ENCODE data around the gene NEK6. TPM values are rescaled to one million over a fixed set of nuclear protein-coding genes. Genes with fewer than 3 reads are reported as not detected.

The NEK6 gene
- total and polyA plus RNA-seq, 10 of the 15 experiments (the other 5 are each of a cell fraction or from before 2014, with no cell fraction given): 31.3 to 161 (median 89.2) TPM

- TF ChIP-seq ZBTB4 (CRISPR knock-in tag; IDR thresholded peaks at IDR 0.05): no peak
- TF ChIP-seq IKZF2 (IDR thresholded peaks at IDR 0.05): peak; percentile 47 to 52; a peak in 2 of 4 replicates
- 0 out of 2 replicates have a peak, but pooled peaks have one; percentile 32 for TF ChIP-seq DPF2 (IDR thresholded peaks at IDR 0.05)
- peak; percentile 48; the same call in 1 of the 2 replicates for TF ChIP-seq SPI1 (IDR thresholded peaks at IDR 0.05; ENCODE audit: borderline replicate concordance, insufficient read depth, low read depth, low read length)
- TF ChIP-seq ZNF622 (IDR thresholded peaks at IDR 0.05): no peak
- 0 out of 2 replicates have a peak, but pooled peaks have one; percentile 14 for TF ChIP-seq TCF3 (IDR thresholded peaks at IDR 0.05; ENCODE audit: borderline replicate concordance, insufficient read depth, low read depth, low read length)
- peak; percentile 18 for TF ChIP-seq POLR2A (IDR thresholded peaks at IDR 0.05; ENCODE audit: low read depth, low read length)
- TF ChIP-seq POLR2AphosphoS2 (IDR thresholded peaks at IDR 0.05; ENCODE audit: low read depth, low read length): 0 out of 2 replicates have a peak, but pooled peaks have one; percentile 15
- peak; percentile 66 for TF ChIP-seq IKZF1 (conservative IDR thresholded peaks at IDR 0.05)
- TF ChIP-seq PKNOX1 (IDR thresholded peaks at IDR 0.05): no peak
These were observed 9.6 kb downstream of the NEK6 start (continued) for GRCh38 chr9:124267271-124267807.

Data from GM12878 (cell line).